Liver (tissue), 9 donors: ENCODE measurements around the gene RHOT2. TPM values are rescaled to one million over a fixed set of nuclear protein-coding genes. Genes with fewer than 3 reads are reported as not detected.

Experiments used
- DNase-seq: peaks from one replicate; pipeline ENCODE4 v3.0.0-alpha.2; 2017; ENCODE audit warnings: low spot score
- H3K27ac ChIP-seq, 2 donors: one replicate each; pipeline ENCODE4 v1.7.0; 2013; ENCODE audit warnings: inconsistent platforms in 2 of 2, low read length in 2 of 2, control low read depth in 1 of 2, low read depth in 1 of 2, mild to moderate bottlenecking in 1 of 2
- H3K27me3 ChIP-seq, 4 donors: one replicate each; pipeline versions ENCODE4 v1.6.1 to v1.7.0; 2013; ENCODE audit warnings: low read length in 3 of 4, inconsistent platforms in 1 of 4, mild to moderate bottlenecking in 1 of 4, moderate library complexity in 1 of 4; ENCODE audit not compliant: control insufficient read depth in 4 of 4, insufficient read depth in 4 of 4
- H3K36me3 ChIP-seq, 4 donors: one replicate each; pipeline versions ENCODE4 v1.6.1 to v1.7.0; 2013; ENCODE audit warnings: low read length in 3 of 4, mild to moderate bottlenecking in 3 of 4, low read depth in 1 of 4, moderate library complexity in 1 of 4; ENCODE audit not compliant: control insufficient read depth in 4 of 4, insufficient read depth in 3 of 4
- H3K4me1 ChIP-seq, 4 donors: one replicate each; pipeline versions ENCODE4 v1.6.1 to v1.7.0; 2013; ENCODE audit warnings: low read length in 3 of 4, mild to moderate bottlenecking in 3 of 4, moderate library complexity in 1 of 4; ENCODE audit not compliant: control insufficient read depth in 4 of 4, insufficient read depth in 4 of 4
- H3K4me3 ChIP-seq, 3 donors: one replicate each; pipeline versions ENCODE4 v1.6.1 to v1.7.0; 2013; ENCODE audit warnings: low read length in 3 of 3, control low read depth in 1 of 3, low read depth in 1 of 3, mild to moderate bottlenecking in 1 of 3
- H3K9ac ChIP-seq, 2 donors: one replicate each; pipeline ENCODE4 v1.7.0; 2013; ENCODE audit warnings: low read length in 2 of 2, mild to moderate bottlenecking in 2 of 2, moderate library complexity in 2 of 2, control low read depth in 1 of 2, low read depth in 1 of 2
- H3K9me3 ChIP-seq, 4 donors: one replicate each; pipeline versions ENCODE4 v1.6.1 to v1.7.0; 2013; ENCODE audit warnings: low read length in 3 of 4; ENCODE audit not compliant: control insufficient read depth in 4 of 4
- ATF3 ChIP-seq: IDR thresholded peaks from 2 replicates; pipeline ENCODE4 v1.6.1; 2016; ENCODE audit warnings: antibody characterized with exemption
- CTCF ChIP-seq: fragments of 150-350 bp; IDR thresholded peaks from 2 replicates; pipeline ENCODE4 v1.5.1; 2017; ENCODE audit warnings: improper control_type of control experiment, low read depth, low read length; ENCODE audit not compliant: missing input control
- EGR1 ChIP-seq, 2 donors: IDR thresholded peaks; 2 replicates each; pipeline ENCODE4 v1.6.1; 2016 to 2018; ENCODE audit warnings: antibody characterized with exemption in 2 of 2, low read depth in 2 of 2
- FOXA1 ChIP-seq: IDR thresholded peaks from 2 replicates; pipeline ENCODE4 v1.6.1; 2016; ENCODE audit warnings: antibody characterized with exemption
- FOXA2 ChIP-seq: IDR thresholded peaks from 2 replicates; pipeline ENCODE4 v1.6.1; 2016; ENCODE audit warnings: antibody characterized with exemption
- GABPA ChIP-seq, 2 donors: IDR thresholded peaks in 1 of 2; conservative IDR thresholded peaks in 1 of 2; 2 replicates each; pipeline ENCODE4 v1.6.1; 2016; ENCODE audit warnings: antibody characterized with exemption in 2 of 2, mild to moderate bottlenecking in 1 of 2, moderate library complexity in 1 of 2
- HNF4A ChIP-seq, 2 donors: conservative IDR thresholded peaks; 2 replicates each; pipeline ENCODE4 v1.6.1; 2016; ENCODE audit warnings: antibody characterized with exemption in 2 of 2, mild to moderate bottlenecking in 2 of 2
- HNF4G ChIP-seq: IDR thresholded peaks from 2 replicates; pipeline ENCODE4 v1.6.1; 2016; ENCODE audit warnings: antibody characterized with exemption
- JUND ChIP-seq, 2 donors: IDR thresholded peaks; 2 replicates each; pipeline ENCODE4 v1.6.1; 2016; ENCODE audit warnings: antibody characterized with exemption in 2 of 2
- RAD21 ChIP-seq, 2 donors: IDR thresholded peaks; 2 replicates each; pipeline ENCODE4 v1.6.1; 2016; ENCODE audit warnings: antibody characterized with exemption in 2 of 2, mild to moderate bottlenecking in 2 of 2
- REST ChIP-seq: IDR thresholded peaks from 2 replicates; pipeline ENCODE4 v1.6.1; 2016; ENCODE audit warnings: antibody characterized with exemption, mild to moderate bottlenecking
- SP1 ChIP-seq: IDR thresholded peaks from 2 replicates; pipeline ENCODE4 v1.6.1; 2018; ENCODE audit warnings: antibody characterized with exemption, mild to moderate bottlenecking
- TAF1 ChIP-seq: conservative IDR thresholded peaks from 2 replicates; pipeline ENCODE4 v1.6.1; 2016; ENCODE audit warnings: antibody characterized with exemption, mild to moderate bottlenecking
- YY1 ChIP-seq: IDR thresholded peaks from 2 replicates; pipeline ENCODE4 v1.6.1; 2016; ENCODE audit warnings: antibody characterized with exemption, mild to moderate bottlenecking
- ZBTB33 ChIP-seq: IDR thresholded peaks from 2 replicates; pipeline ENCODE4 v1.6.1; 2016; ENCODE audit warnings: antibody characterized with exemption
- WGBS: extraction: QIAGEN DNeasy Blood & Tissue Kit; methylation state at CpG from one replicate; pipeline ENCODE4 v1.1.7; 2013; 5-methylcytosine and 5-hydroxymethylcytosine counted together
- polyA plus RNA-seq, 2 donors: library from polyadenylated mRNA; stranded (reverse) in 1 of 2; unstranded in 1 of 2; fragments of 200-250 nt in 1 of 2; fragments of >200 nt in 1 of 2; fragmentation: Nextera tagmentation in 1 of 2; extraction: Ambion mirVana in 1 of 2; gene quantifications; one replicate each; pipeline versions ENCODE4 v1.2.1 to v1.2.3, GENCODE V29; 2013 to 2015
- total RNA-seq, 2 donors: library from RNA; depleted of rRNA; stranded (reverse); fragments of >200 nt; gene quantifications; one replicate each; pipeline ENCODE4 v1.2.3, GENCODE V29; 2014
- TF ChIP-seq, protein P1 (sequence below): IDR thresholded peaks from 2 replicates; pipeline ENCODE4 v1.6.1; 2016; ENCODE audit warnings: antibody characterized with exemption
- donor health status: healthy.
- donor health status: healthy.
- donor health status: healthy.
- donor health status: healthy.
- donor health status: healthy.

RHOT2 gene
- total and polyA plus RNA-seq, 4 donors, result 20.8 to 37.9 (median 34.3) TPM

DNA sequence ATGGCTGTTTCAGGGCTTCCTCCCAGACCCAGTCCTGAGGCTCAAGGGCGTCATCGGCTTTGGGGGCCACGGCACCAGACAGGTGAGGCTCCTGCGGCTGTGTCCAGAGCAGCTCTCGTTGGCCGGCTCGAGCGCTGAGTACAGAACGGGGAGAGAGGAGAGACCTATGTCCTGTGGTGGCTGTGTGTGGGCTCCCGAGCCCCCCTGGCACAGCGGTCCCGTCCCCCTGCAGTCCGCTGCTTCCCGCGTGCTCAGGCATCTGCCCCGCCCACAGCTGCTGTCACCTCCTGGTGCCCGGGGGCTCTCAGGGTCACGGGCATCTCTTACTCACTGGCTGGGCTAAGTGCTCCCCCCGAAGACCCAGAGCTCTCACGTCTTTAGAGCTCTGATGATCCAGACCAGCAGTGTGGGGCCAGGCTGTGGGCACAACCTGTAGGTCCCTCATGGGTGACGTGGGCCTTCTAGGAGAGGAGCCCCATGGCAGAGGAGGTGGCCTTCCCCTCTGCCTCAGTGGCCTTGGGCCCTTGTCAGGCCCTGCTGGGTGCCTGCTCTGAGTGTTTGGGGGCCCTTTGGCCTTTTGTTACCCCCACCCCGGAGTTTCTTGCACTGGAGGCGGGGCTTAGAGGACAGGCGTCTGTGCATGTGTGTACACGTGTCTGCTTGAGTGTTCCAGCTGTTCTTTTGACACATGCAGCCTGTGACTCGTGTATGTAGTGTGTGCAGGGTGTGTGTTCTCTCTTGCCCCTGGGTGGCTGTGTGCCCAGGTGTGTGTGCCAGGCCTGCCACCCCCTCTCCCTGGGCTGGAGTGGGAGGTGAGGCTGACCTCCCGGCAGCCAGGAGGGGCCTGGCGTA, 15.3 kb upstream of the RHOT2 start:
- no peaks in the 10 kb centered on the region for H3K9me3 ChIP-seq
- H3K4me1 ChIP-seq, result peaks cover 0 to 27% (median 14%) of the 10 kb centered on the region in 4 donors
- no peak overlapping the region for H3K27ac ChIP-seq
- no peak overlapping the region for H3K4me3 ChIP-seq
- peaks cover 0 to 5% (median 1%) of the 10 kb centered on the region in 4 donors for H3K36me3 ChIP-seq
- H3K27me3 ChIP-seq, result no peaks in the 10 kb centered on the region
- WGBS, result 93% methylated on average over 28 of the region's 28 CpGs
- no peak for DNase-seq
- H3K9ac ChIP-seq, result no peak overlapping the region
- TF ChIP-seq RAD21 (IDR thresholded peaks at IDR 0.05) (no peak), REST (no peak), GABPA (IDR thresholded peaks at IDR 0.05 in 1 of 2, conservative IDR thresholded peaks at IDR 0.05 in 1 of 2) (no peak), TAF1 (no peak), CTCF (no peak), FOXA1 (no peak), ATF3 (no peak), YY1 (no peak), FOXA2 (no peak), ZBTB33 (no peak), JUND (IDR thresholded peaks at IDR 0.05) (no peak), SP1 (no peak), HNF4G (no peak), HNF4A (conservative IDR thresholded peaks at IDR 0.05) (no peak), EGR1 (IDR thresholded peaks at IDR 0.05; ENCODE audit: low read depth in 2 of 2) (no peak)
- TF ChIP-seq, protein P1, sequence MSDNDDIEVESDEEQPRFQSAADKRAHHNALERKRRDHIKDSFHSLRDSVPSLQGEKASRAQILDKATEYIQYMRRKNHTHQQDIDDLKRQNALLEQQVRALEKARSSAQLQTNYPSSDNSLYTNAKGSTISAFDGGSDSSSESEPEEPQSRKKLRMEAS, result no peak
